ENCODE data around the gene PTPRG. TPM values are rescaled to one million over a fixed set of nuclear protein-coding genes. Genes with fewer than 3 reads are reported as not detected.

PTPRG gene
- total RNA-seq, 1 experiment from 2014 or later: 0.73 TPM

DNA sequence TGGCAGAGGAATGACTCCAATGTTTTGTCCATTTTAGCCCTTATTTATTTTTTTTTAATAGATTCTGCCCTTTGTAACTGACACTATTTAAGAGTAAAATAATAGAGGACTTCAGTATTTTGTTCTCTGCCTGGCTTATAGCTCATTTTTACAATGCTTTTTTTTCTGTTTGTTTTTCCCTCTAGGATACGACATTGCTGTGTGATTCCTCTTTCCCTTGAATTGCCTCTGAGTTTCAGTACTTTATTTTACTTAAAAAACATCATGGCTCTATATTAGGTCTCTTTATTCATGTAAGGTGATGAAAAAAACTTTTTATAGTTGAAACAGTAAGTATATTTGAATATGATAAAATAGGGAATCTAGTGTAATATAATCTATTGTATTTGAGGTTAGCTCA, 179.1 kb downstream of the PTPRG start:
- POLR2A ChIA-PET (ENCODE audit: unreplicated experiment): no interaction called here
- Histone ChIP-seq H3F3A (ENCODE audit: low read length, unreplicated experiment) (no peaks in the 10 kb centered on the region), H2AFZ (ENCODE audit: low read length) (no peak overlapping the region), H4K20me1 (ENCODE audit: low read length) (no peaks in the 10 kb centered on the region), H3K36me3 (ENCODE audit: low read depth, low read length) (no peaks in the 10 kb centered on the region), H3K79me2 (ENCODE audit: low read length) (no peaks in the 10 kb centered on the region), H3K27me3 (ENCODE audit: low read length) (no peaks in the 10 kb centered on the region), H3K9me2 (replicated peaks; ENCODE audit: low read length) (no peaks in the 10 kb centered on the region), H3K4me3 (ENCODE audit: low read length) (no peak overlapping the region), H3K9ac (ENCODE audit: low read length) (no peak overlapping the region), H3K27ac (ENCODE audit: low read length) (no peak overlapping the region), H3K4me2 (ENCODE audit: low read length) (no peak overlapping the region), H3K4me1 (ENCODE audit: insufficient read depth, low read length) (no peaks in the 10 kb centered on the region), H3K9me3 (ENCODE audit: low read length) (no peaks in the 10 kb centered on the region)
- ATAC-seq (no peak), DNase-seq (no peak)
- no peak for TF ChIP-seq CTCF (conservative IDR thresholded peaks at IDR 0.05; ENCODE audit: low read depth, low read length)
- TF ChIP-seq EZH2 (IDR thresholded peaks at IDR 0.05; ENCODE audit: low read length, unreplicated experiment): no peak
- no peak for TF ChIP-seq EZH2phosphoT487 (IDR thresholded peaks at IDR 0.05; ENCODE audit: borderline replicate concordance, low read length)
- intact Hi-C loops (cut with micrococcal nuclease): no loop called here
- no TSS peak for BruUV-seq (replicated peaks)
- CTCF ChIA-PET: no interaction called here

DNA sequence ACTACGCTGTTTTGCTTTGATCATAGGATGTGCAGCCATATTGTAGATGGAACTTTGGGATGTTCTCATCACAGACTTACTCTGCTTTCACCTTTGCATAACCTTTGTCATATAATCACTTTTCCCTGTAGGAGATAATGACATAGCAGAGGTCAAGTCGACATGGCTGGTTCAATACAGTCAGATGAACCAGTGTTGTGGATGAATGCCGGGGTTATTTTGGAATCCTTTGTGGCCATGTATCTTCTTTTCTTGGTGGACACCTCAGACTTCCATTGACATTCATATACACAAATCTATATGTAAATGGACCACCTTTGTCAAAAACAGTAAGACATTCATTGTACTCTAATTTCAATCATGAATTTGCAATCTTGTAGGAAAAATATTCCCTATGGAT, 180.2 kb downstream of the PTPRG start:
- POLR2A ChIA-PET (ENCODE audit: unreplicated experiment): no interaction called here
- no peaks in the 10 kb centered on the region for H3F3A ChIP-seq (ENCODE audit: low read length, unreplicated experiment)
- no peaks in the 10 kb centered on the region for H3K9me3 ChIP-seq (ENCODE audit: low read length)
- BruUV-seq (replicated peaks): no TSS peak
- no peaks in the 10 kb centered on the region for H3K4me1 ChIP-seq (ENCODE audit: insufficient read depth, low read length)
- intact Hi-C loops (cut with micrococcal nuclease): no loop called here
- no peak for ATAC-seq
- no peak for TF ChIP-seq CTCF (conservative IDR thresholded peaks at IDR 0.05; ENCODE audit: low read depth, low read length)
- no peak for TF ChIP-seq EZH2phosphoT487 (IDR thresholded peaks at IDR 0.05; ENCODE audit: borderline replicate concordance, low read length)
- no peak for TF ChIP-seq EZH2 (IDR thresholded peaks at IDR 0.05; ENCODE audit: low read length, unreplicated experiment)
- DNase-seq: no peak
- H3K4me2 ChIP-seq (ENCODE audit: low read length): no peak overlapping the region
- H3K27ac ChIP-seq (ENCODE audit: low read length): no peak overlapping the region
- H3K4me3 ChIP-seq (ENCODE audit: low read length): no peak overlapping the region
- H3K9ac ChIP-seq (ENCODE audit: low read length): no peak overlapping the region
- H3K27me3 ChIP-seq (ENCODE audit: low read length): no peaks in the 10 kb centered on the region
- no peaks in the 10 kb centered on the region for H3K9me2 ChIP-seq (replicated peaks; ENCODE audit: low read length)
- H3K36me3 ChIP-seq (ENCODE audit: low read depth, low read length): no peaks in the 10 kb centered on the region
- H3K79me2 ChIP-seq (ENCODE audit: low read length): no peaks in the 10 kb centered on the region
- H2AFZ ChIP-seq (ENCODE audit: low read length): no peak overlapping the region
- H4K20me1 ChIP-seq (ENCODE audit: low read length): no peaks in the 10 kb centered on the region
- CTCF ChIA-PET: no interaction called here

DNA sequence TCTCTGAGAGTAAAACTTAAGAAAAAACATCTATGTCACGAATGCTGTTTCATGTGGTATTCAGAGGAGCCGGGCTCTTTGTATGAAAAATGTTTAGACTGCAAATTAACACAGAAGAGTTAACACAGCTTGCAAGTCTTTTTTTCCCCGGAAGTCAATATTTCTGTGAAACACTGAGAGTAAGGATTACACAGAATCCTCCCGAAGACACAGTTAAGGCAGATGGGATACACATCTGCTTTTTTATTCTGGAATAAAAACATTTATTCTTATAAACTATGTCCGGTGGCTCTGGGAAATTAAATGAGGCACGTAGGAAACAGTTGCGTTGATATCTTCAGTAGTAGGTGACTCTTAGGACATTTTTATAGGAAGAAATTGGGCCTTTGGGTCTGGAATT, 180.6 kb downstream of the PTPRG start:
- no peaks in the 10 kb centered on the region for H3K27me3 ChIP-seq (ENCODE audit: low read length)
- no peaks in the 10 kb centered on the region for H3K79me2 ChIP-seq (ENCODE audit: low read length)
- no peak for DNase-seq
- H3F3A ChIP-seq (ENCODE audit: low read length, unreplicated experiment): no peaks in the 10 kb centered on the region
- CTCF ChIA-PET: no interaction called here
- H3K9me3 ChIP-seq (ENCODE audit: low read length): no peaks in the 10 kb centered on the region
- no peak overlapping the region for H3K4me3 ChIP-seq (ENCODE audit: low read length)
- H3K4me2 ChIP-seq (ENCODE audit: low read length): no peak overlapping the region
- no peak for ATAC-seq
- BruUV-seq (replicated peaks): no TSS peak
- no peak overlapping the region for H2AFZ ChIP-seq (ENCODE audit: low read length)
- TF ChIP-seq EZH2phosphoT487 (IDR thresholded peaks at IDR 0.05; ENCODE audit: borderline replicate concordance, low read length) (no peak), EZH2 (IDR thresholded peaks at IDR 0.05; ENCODE audit: low read length, unreplicated experiment) (no peak), CTCF (conservative IDR thresholded peaks at IDR 0.05; ENCODE audit: low read depth, low read length) (no peak)
- POLR2A ChIA-PET (ENCODE audit: unreplicated experiment): no interaction called here
- intact Hi-C loops (cut with micrococcal nuclease): no loop called here
- no peak overlapping the region for H3K9ac ChIP-seq (ENCODE audit: low read length)
- H3K27ac ChIP-seq (ENCODE audit: low read length): no peak overlapping the region
- H3K9me2 ChIP-seq (replicated peaks; ENCODE audit: low read length): no peaks in the 10 kb centered on the region
- no peaks in the 10 kb centered on the region for H4K20me1 ChIP-seq (ENCODE audit: low read length)
- H3K4me1 ChIP-seq (ENCODE audit: insufficient read depth, low read length): no peaks in the 10 kb centered on the region
- H3K36me3 ChIP-seq (ENCODE audit: low read depth, low read length): no peaks in the 10 kb centered on the region

Data from PC-3 (cell line).